ENCODE data around the gene ECD.

GRCh38 chr10:73190188-73190587 lies 22.4 kb upstream of the ECD start:
- no peak for TF ChIP-seq POLR2AphosphoS5 (IDR thresholded peaks at IDR 0.05)
- TF ChIP-seq, protein P1, sequence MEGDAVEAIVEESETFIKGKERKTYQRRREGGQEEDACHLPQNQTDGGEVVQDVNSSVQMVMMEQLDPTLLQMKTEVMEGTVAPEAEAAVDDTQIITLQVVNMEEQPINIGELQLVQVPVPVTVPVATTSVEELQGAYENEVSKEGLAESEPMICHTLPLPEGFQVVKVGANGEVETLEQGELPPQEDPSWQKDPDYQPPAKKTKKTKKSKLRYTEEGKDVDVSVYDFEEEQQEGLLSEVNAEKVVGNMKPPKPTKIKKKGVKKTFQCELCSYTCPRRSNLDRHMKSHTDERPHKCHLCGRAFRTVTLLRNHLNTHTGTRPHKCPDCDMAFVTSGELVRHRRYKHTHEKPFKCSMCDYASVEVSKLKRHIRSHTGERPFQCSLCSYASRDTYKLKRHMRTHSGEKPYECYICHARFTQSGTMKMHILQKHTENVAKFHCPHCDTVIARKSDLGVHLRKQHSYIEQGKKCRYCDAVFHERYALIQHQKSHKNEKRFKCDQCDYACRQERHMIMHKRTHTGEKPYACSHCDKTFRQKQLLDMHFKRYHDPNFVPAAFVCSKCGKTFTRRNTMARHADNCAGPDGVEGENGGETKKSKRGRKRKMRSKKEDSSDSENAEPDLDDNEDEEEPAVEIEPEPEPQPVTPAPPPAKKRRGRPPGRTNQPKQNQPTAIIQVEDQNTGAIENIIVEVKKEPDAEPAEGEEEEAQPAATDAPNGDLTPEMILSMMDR (IDR thresholded peaks at IDR 0.05): no peak
